ENCODE results near the gene HS6ST3.

- TF ChIP-seq POLR2AphosphoS5 (IDR thresholded peaks at IDR 0.05; ENCODE audit: low read depth, low read length) (no peak), TAF1 (IDR thresholded peaks at IDR 0.05; ENCODE audit: borderline replicate concordance, low read depth, low read length) (no peak), POLR2A (IDR thresholded peaks at IDR 0.05; ENCODE audit: low read depth, low read length) (no peak)
Measured at GRCh38 chr13:96880419-96880818, 790.5 kb downstream of the HS6ST3 start.

All from GM12892 (cell line).